GM23338 (cell line): ENCODE measurements around the gene ZPR1. TPM values are rescaled to one million over a fixed set of nuclear protein-coding genes. Genes with fewer than 3 reads are reported as not detected.
"Not testable (repeated sequence)": the region's sequence is repeated elsewhere in the genome, so short reads cannot be mapped to it uniquely, and the experiment has no call there.

Source experiments
- ATAC-seq: fragments of 200-7000 bp; cut with Tn5 transposase; 3 replicates; pipeline ENCODE4 v1.9.1; 2020
- DNase-seq: peaks from one replicate; pipeline ENCODE4 v3.0.0-alpha.2; 2015; ENCODE audit warnings: low spot score
- H2AFZ ChIP-seq: fragments of 200-600 bp; sonication (generic); 2 replicates; pipeline ENCODE4 v1.8.0; 2016; ENCODE audit warnings: antibody characterized with exemption, mild to moderate bottlenecking, moderate library complexity
- H3F3A ChIP-seq: fragments of 200-600 bp; sonication (generic); replicated peaks from 2 replicates; pipeline ENCODE4 v1.8.0; 2017; ENCODE audit warnings: antibody characterized with exemption, mixed run types, low read depth
- H3K27ac ChIP-seq: fragments of 200-600 bp; sonication (generic); 2 replicates; pipeline ENCODE4 v1.6.1; 2016; ENCODE audit warnings: low read depth
- H3K27me3 ChIP-seq: fragments of 200-600 bp; sonication (generic); 2 replicates; pipeline ENCODE4 v1.8.0; 2016; ENCODE audit warnings: mild to moderate bottlenecking, mixed run types, moderate library complexity; ENCODE audit not compliant: insufficient read depth
- H3K36me3 ChIP-seq: fragments of 200-600 bp; sonication (generic); 2 replicates; pipeline ENCODE4 v1.8.0; 2016; ENCODE audit warnings: mild to moderate bottlenecking; ENCODE audit not compliant: insufficient read depth
- H3K4me1 ChIP-seq: fragments of 200-600 bp; sonication (generic); 2 replicates; pipeline ENCODE4 v1.8.0; 2016; ENCODE audit warnings: mild to moderate bottlenecking, moderate library complexity; ENCODE audit not compliant: insufficient read depth
- H3K4me2 ChIP-seq: fragments of 200-600 bp; sonication (generic); 2 replicates; pipeline ENCODE4 v1.7.1; 2017; ENCODE audit warnings: mixed run types
- H3K4me3 ChIP-seq: fragments of 200-600 bp; sonication (generic); 2 replicates; pipeline ENCODE4 v1.6.1; 2016; ENCODE audit warnings: mixed run types
- H3K79me2 ChIP-seq: fragments of 200-600 bp; sonication (generic); replicated peaks from 2 replicates; pipeline ENCODE4 v1.8.0; 2017; ENCODE audit warnings: mild to moderate bottlenecking; ENCODE audit not compliant: insufficient read depth
- H3K9me2 ChIP-seq: fragments of 200-600 bp; sonication (generic); 2 replicates; pipeline ENCODE4 v1.8.0; 2017; ENCODE audit not compliant: insufficient read depth
- H4K20me1 ChIP-seq: fragments of 200-600 bp; sonication (generic); replicated peaks from 2 replicates; pipeline ENCODE4 v1.8.0; 2017; ENCODE audit warnings: mild to moderate bottlenecking; ENCODE audit not compliant: insufficient read depth
- H3K27ac Mint-ChIP-seq: 2 replicates; pipeline ENCODE4 v1.8.0; 2020; ENCODE audit warnings: inconsistent platforms, mild to moderate bottlenecking, moderate library complexity, mixed read lengths
- H3K27me3 Mint-ChIP-seq: 3 replicates; pipeline ENCODE4 v1.8.0; 2022; ENCODE audit warnings: low read depth, mild to moderate bottlenecking, moderate library complexity, mixed read lengths, inconsistent platforms; ENCODE audit not compliant: insufficient read depth, poor library complexity
- H3K36me3 Mint-ChIP-seq: 3 replicates; pipeline ENCODE4 v1.8.0; 2021; ENCODE audit warnings: low read depth, mild to moderate bottlenecking, inconsistent platforms, moderate library complexity, mixed read lengths
- H3K4me1 Mint-ChIP-seq: 3 replicates; pipeline ENCODE4 v1.8.0; 2020; ENCODE audit warnings: mild to moderate bottlenecking, inconsistent platforms, mixed read lengths
- H3K4me3 Mint-ChIP-seq: 3 replicates; pipeline ENCODE4 v1.8.0; 2021; ENCODE audit warnings: moderate library complexity, mild to moderate bottlenecking, inconsistent platforms, mixed read lengths
- H3K9me3 Mint-ChIP-seq: 3 replicates; pipeline ENCODE4 v1.8.0; 2020; ENCODE audit warnings: moderate library complexity, mild to moderate bottlenecking, inconsistent platforms, mixed read lengths
- CREB1 ChIP-seq: fragments of 250-450 bp; sonication (Bioruptor Pico); IDR thresholded peaks from 2 replicates; pipeline ENCODE4 v1.5.0; 2020; ENCODE audit warnings: low read depth, mild to moderate bottlenecking, moderate library complexity
- EZH2 ChIP-seq: fragments of 200-600 bp; sonication (generic); IDR thresholded peaks from one replicate; pipeline ENCODE4 v1.8.0; 2017; ENCODE audit warnings: antibody characterized with exemption, mild to moderate bottlenecking, low read depth; ENCODE audit not compliant: unreplicated experiment
- EZH2phosphoT487 ChIP-seq: fragments of 200-600 bp; sonication (generic); IDR thresholded peaks from one replicate; pipeline ENCODE4 v1.8.1; 2018; ENCODE audit warnings: antibody characterized with exemption; ENCODE audit not compliant: unreplicated experiment
- POLR2AphosphoS5 ChIP-seq: IDR thresholded peaks from 2 replicates; pipeline ENCODE4 v1.6.1; 2016; ENCODE audit warnings: antibody characterized with exemption, low read depth
- ZNF331 ChIP-seq: fragments of 250-450 bp; sonication (Bioruptor Pico); IDR thresholded peaks from 2 replicates; pipeline ENCODE4 v1.5.0; 2020; ENCODE audit warnings: low read depth, mild to moderate bottlenecking, moderate library complexity
- ZNF462 ChIP-seq: fragments of 250-450 bp; sonication (Bioruptor Pico); IDR thresholded peaks from 2 replicates; pipeline ENCODE4 v1.5.0; 2020; ENCODE audit warnings: mild to moderate bottlenecking, moderate library complexity
- polyA plus RNA-seq: library from polyadenylated mRNA; unstranded; fragments of >200 nt; fragmentation: Nextera tagmentation; extraction: Ambion mirVana; gene quantifications from 2 replicates; pipeline ENCODE4 v1.2.1, GENCODE V29; 2016
- total RNA-seq: library from RNA; depleted of rRNA; stranded (reverse); fragments of >200 nt; shearing (Covaris generic); gene quantifications from 2 replicates; pipeline ENCODE4 v1.2.3, GENCODE V29; 2014
- TF ChIP-seq, protein P1 (sequence below), 2 experiments: fragments of 200-600 bp in 1 of 2; sonication (generic) in 1 of 2; conservative IDR thresholded peaks; 2 replicates each; pipeline versions ENCODE4 v1.5.1 to v1.6.1; 2016 to 2017; ENCODE audit warnings: antibody characterized with exemption in 2 of 2, low read depth in 2 of 2, mild to moderate bottlenecking in 2 of 2, moderate library complexity in 1 of 2

The ZPR1 gene
- total and polyA plus RNA-seq, 2 experiments from 2014 or later: 55.4 to 96.7 TPM

GRCh38 chr11:116804001-116804400 is 16.2 kb upstream of the ZPR1 start:
- H3K79me2 ChIP-seq: no peaks in the 10 kb centered on the region
- Mint-ChIP-seq H3K27ac (no peak overlapping the region), H3K36me3 (no peaks in the 10 kb centered on the region), H3K4me1 (no peaks in the 10 kb centered on the region; the same call in 2 of the 3 replicates), H3K9me3 (no peaks in the 10 kb centered on the region), H3K4me3 (no peak overlapping the region), H3K27me3 (no peaks in the 10 kb centered on the region)
- H4K20me1 ChIP-seq: no peaks in the 10 kb centered on the region
- DNase-seq (no peak), ATAC-seq (no peak)
- H3K9me2 ChIP-seq: no peaks in the 10 kb centered on the region
- H3K36me3 ChIP-seq: no peaks in the 10 kb centered on the region
- H3F3A ChIP-seq: no peaks in the 10 kb centered on the region
- H3K27ac ChIP-seq: no peak overlapping the region
- TF ChIP-seq CREB1 (CRISPR knock-in tag) (no peak), EZH2phosphoT487 (no peak), ZNF462 (CRISPR knock-in tag) (no peak), POLR2AphosphoS5 (no peak), EZH2 (no peak), ZNF331 (CRISPR knock-in tag) (no peak)
- TF ChIP-seq, protein P1, sequence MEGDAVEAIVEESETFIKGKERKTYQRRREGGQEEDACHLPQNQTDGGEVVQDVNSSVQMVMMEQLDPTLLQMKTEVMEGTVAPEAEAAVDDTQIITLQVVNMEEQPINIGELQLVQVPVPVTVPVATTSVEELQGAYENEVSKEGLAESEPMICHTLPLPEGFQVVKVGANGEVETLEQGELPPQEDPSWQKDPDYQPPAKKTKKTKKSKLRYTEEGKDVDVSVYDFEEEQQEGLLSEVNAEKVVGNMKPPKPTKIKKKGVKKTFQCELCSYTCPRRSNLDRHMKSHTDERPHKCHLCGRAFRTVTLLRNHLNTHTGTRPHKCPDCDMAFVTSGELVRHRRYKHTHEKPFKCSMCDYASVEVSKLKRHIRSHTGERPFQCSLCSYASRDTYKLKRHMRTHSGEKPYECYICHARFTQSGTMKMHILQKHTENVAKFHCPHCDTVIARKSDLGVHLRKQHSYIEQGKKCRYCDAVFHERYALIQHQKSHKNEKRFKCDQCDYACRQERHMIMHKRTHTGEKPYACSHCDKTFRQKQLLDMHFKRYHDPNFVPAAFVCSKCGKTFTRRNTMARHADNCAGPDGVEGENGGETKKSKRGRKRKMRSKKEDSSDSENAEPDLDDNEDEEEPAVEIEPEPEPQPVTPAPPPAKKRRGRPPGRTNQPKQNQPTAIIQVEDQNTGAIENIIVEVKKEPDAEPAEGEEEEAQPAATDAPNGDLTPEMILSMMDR (conservative IDR thresholded peaks at IDR 0.05; ENCODE audit: low read depth in 2 of 2): no peak
- no peaks in the 10 kb centered on the region for H3K27me3 ChIP-seq
- H2AFZ ChIP-seq: no peak overlapping the region
- H3K4me3 ChIP-seq: no peak overlapping the region
- no peaks in the 10 kb centered on the region for H3K4me1 ChIP-seq
- no peak overlapping the region for H3K4me2 ChIP-seq

DNA sequence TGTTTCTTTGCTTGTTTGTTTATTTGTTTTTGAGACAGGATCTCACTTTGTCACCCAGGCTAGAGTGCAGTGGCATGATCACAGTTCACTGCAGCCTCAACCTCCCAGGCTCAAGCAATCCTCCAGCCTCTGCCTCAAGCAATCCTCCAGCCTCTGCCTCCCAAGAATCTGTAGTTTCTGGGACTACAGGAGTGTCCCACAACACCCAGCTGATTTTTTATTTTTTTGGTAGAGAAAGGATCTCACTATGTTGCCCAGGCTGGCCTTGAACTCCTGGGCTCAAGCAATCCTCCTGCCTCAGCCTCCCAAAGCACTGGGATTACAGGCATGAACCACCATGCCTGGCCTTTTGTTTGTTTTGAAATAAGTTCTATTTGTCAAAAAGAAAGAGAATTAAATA is 13.8 kb upstream of the ZPR1 start:
- not testable (repeated sequence) for H4K20me1 ChIP-seq, H3K27ac Mint-ChIP-seq, H3F3A ChIP-seq, ATAC-seq, H3K27me3 ChIP-seq, H3K79me2 ChIP-seq, H3K9me2 ChIP-seq, H3K36me3 ChIP-seq, H3K4me3 ChIP-seq, H3K4me1 Mint-ChIP-seq, H3K27ac ChIP-seq, H3K4me3 Mint-ChIP-seq, H3K9me3 Mint-ChIP-seq, DNase-seq, H3K4me2 ChIP-seq, H3K36me3 Mint-ChIP-seq, H3K4me1 ChIP-seq, H2AFZ ChIP-seq, H3K27me3 Mint-ChIP-seq
